ENCODE measurements around the gene LRP1B.

GRCh38 chr2:140892911-140893637 is 1237.7 kb downstream of the LRP1B start:
- TF ChIP-seq, protein P1, sequence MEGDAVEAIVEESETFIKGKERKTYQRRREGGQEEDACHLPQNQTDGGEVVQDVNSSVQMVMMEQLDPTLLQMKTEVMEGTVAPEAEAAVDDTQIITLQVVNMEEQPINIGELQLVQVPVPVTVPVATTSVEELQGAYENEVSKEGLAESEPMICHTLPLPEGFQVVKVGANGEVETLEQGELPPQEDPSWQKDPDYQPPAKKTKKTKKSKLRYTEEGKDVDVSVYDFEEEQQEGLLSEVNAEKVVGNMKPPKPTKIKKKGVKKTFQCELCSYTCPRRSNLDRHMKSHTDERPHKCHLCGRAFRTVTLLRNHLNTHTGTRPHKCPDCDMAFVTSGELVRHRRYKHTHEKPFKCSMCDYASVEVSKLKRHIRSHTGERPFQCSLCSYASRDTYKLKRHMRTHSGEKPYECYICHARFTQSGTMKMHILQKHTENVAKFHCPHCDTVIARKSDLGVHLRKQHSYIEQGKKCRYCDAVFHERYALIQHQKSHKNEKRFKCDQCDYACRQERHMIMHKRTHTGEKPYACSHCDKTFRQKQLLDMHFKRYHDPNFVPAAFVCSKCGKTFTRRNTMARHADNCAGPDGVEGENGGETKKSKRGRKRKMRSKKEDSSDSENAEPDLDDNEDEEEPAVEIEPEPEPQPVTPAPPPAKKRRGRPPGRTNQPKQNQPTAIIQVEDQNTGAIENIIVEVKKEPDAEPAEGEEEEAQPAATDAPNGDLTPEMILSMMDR (IDR thresholded peaks at IDR 0.05), result no peak
- no peak for TF ChIP-seq ZFX (IDR thresholded peaks at IDR 0.05; ENCODE audit: borderline replicate concordance)
